Uterus (tissue), 2 donors: ENCODE measurements around the gene HMCN1.

Source experiments
- CTCF ChIP-seq, 4 experiments: fragments of 200-600 bp in 2 of 4; fragments of 450-650 bp in 2 of 4; sonication (generic) in 2 of 4; IDR thresholded peaks; one replicate each; pipeline ENCODE4 v1.5.1; 2016 to 2019; ENCODE audit warnings: antibody characterized with exemption in 4 of 4, mild to moderate bottlenecking in 2 of 4, moderate library complexity in 1 of 4
- POLR2A ChIP-seq, 2 donors: fragments of 450-650 bp; IDR thresholded peaks; one replicate each; pipeline ENCODE4 v1.6.1; 2016; ENCODE audit warnings: antibody characterized with exemption in 2 of 2, mild to moderate bottlenecking in 1 of 2, moderate library complexity in 1 of 2

GRCh38 chr1:185886671-185887070 is 152.5 kb downstream of the HMCN1 start:
- TF ChIP-seq POLR2A (IDR thresholded peaks at IDR 0.05) (no peak), CTCF (IDR thresholded peaks at IDR 0.05) (no peak)
